DOHH2 (cell line): Measurements from ENCODE around the gene GSTA1.

ENCODE experiments used
- EZH2phosphoT487 ChIP-seq: fragments of 200-600 bp; sonication (generic); IDR thresholded peaks from 2 replicates; pipeline ENCODE4 v1.6.1; 2017; ENCODE audit warnings: borderline replicate concordance, mild to moderate bottlenecking, antibody characterized with exemption, low read length, moderate library complexity, mixed read lengths
- TF ChIP-seq, protein P1 (sequence below): fragments of 200-600 bp; sonication (generic); IDR thresholded peaks from one replicate; pipeline ENCODE4 v1.5.1; 2014; ENCODE audit warnings: antibody characterized with exemption, mild to moderate bottlenecking, low read depth, low read length; ENCODE audit not compliant: poor library complexity, severe bottlenecking

DNA sequence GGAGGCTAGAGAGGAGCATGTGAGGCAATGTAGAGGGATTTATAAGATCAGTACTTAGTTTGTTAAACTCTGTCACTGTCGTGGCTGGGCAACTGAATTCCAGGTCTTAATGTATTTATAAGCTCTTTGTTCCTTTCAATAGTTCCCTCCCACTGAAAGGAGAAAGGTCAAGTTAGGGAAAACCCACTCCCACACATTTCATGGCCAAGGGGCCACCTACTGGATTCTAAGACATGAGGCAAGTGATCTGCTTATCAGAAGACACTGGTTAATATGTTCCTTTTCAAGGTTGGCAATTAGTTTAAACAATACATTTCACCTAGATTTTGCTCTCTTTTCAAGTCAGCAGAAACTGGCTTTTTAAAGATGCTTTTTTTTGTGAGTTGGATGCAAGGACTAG lies 42.4 kb upstream of the GSTA1 start:
- TF ChIP-seq, protein P1, sequence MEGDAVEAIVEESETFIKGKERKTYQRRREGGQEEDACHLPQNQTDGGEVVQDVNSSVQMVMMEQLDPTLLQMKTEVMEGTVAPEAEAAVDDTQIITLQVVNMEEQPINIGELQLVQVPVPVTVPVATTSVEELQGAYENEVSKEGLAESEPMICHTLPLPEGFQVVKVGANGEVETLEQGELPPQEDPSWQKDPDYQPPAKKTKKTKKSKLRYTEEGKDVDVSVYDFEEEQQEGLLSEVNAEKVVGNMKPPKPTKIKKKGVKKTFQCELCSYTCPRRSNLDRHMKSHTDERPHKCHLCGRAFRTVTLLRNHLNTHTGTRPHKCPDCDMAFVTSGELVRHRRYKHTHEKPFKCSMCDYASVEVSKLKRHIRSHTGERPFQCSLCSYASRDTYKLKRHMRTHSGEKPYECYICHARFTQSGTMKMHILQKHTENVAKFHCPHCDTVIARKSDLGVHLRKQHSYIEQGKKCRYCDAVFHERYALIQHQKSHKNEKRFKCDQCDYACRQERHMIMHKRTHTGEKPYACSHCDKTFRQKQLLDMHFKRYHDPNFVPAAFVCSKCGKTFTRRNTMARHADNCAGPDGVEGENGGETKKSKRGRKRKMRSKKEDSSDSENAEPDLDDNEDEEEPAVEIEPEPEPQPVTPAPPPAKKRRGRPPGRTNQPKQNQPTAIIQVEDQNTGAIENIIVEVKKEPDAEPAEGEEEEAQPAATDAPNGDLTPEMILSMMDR = no peak
- TF ChIP-seq EZH2phosphoT487 = no peak
